ENCODE results near the gene RAB14.

Gene RAB14

DNA sequence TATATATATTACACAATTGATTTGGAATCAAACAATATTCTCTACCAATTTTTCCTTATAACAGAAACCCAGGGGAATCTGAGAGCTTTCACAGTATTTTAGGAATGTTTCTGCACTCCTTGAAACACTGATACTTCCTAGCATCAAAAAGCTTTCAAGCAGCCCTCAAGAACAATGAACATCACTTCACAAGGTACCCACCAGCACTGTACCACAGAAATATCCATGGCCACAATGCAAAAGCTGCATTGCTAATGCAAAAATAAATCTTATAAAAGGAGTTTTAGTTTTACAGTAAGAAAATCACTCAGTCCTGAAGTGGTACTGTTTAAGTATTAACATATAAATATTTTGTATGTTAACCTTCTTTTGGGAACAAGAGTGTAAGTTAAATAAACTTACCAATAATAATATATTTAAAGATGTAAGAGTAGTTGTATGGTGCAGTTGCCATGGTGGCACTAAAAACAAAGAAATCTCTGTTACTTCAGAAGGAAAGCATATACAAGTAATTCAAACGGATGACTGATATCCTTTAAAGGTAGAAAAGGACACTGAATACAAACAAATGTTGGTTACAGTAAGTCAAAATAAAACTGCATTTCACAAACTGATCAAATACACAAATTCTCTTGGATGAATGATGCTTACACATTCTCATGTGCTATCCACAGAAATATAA lies 8.6 kb downstream of the RAB14 start:
- H3K36me3 Mint-ChIP-seq (ENCODE audit: low read depth), result no peaks in the 10 kb centered on the region
- H3K27ac Mint-ChIP-seq, result no peak overlapping the region
- TF ChIP-seq, protein P1, sequence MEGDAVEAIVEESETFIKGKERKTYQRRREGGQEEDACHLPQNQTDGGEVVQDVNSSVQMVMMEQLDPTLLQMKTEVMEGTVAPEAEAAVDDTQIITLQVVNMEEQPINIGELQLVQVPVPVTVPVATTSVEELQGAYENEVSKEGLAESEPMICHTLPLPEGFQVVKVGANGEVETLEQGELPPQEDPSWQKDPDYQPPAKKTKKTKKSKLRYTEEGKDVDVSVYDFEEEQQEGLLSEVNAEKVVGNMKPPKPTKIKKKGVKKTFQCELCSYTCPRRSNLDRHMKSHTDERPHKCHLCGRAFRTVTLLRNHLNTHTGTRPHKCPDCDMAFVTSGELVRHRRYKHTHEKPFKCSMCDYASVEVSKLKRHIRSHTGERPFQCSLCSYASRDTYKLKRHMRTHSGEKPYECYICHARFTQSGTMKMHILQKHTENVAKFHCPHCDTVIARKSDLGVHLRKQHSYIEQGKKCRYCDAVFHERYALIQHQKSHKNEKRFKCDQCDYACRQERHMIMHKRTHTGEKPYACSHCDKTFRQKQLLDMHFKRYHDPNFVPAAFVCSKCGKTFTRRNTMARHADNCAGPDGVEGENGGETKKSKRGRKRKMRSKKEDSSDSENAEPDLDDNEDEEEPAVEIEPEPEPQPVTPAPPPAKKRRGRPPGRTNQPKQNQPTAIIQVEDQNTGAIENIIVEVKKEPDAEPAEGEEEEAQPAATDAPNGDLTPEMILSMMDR (IDR thresholded peaks at IDR 0.05), result no peak
- H3K9me3 Mint-ChIP-seq, result no peaks in the 10 kb centered on the region
- no peaks in the 10 kb centered on the region for H3K27me3 Mint-ChIP-seq (ENCODE audit: low read depth, poor library complexity)
- no peak for DNase-seq
- no peak overlapping the region for H3K4me3 Mint-ChIP-seq
- H3K4me1 Mint-ChIP-seq, result peaks cover 31% of the 10 kb centered on the region

DNA sequence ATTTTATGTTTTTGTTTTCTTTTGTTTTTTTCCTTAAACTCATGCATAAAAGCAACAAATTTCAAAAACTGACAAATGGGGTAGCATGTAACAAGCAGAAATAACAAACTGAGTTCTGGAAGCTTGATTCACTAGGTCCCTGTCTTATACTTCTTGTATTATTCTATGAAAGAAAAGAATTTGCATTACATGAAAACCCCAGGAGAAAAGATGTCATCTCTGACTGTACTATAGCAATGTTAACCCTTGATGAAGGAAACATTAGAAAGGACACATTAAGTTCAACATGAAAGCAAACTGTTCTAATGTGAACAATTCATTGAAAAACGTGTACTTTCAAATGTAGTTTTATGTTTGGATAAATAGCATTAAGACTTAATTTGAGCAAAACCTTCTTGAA lies 9.2 kb downstream of the RAB14 start:
- Mint-ChIP-seq H3K36me3 (ENCODE audit: low read depth) (no peaks in the 10 kb centered on the region), H3K27ac (no peak overlapping the region), H3K4me3 (no peak overlapping the region), H3K27me3 (ENCODE audit: low read depth, poor library complexity) (no peaks in the 10 kb centered on the region), H3K9me3 (no peaks in the 10 kb centered on the region), H3K4me1 (peaks cover 25% of the 10 kb centered on the region)
- DNase-seq, result no peak
- TF ChIP-seq, protein P1 (IDR thresholded peaks at IDR 0.05), result no peak

DNA sequence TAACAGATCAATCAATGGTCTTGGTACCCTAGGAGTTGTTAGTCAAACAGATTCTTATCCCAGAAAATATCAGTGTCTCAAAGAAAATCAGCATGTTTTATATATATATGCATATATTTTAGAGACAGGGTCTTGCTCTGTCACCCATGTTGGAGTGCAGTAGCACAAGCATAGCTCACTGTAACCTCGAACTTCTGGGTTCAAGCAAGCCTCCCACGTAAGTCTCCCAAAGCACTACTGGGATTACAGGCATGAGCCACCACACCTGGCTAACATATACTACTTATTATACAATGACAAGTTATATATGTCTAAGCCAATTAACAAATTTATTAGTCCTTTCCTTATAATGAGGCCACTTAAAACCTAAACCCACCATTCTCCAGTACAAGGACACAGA lies 10.4 kb downstream of the RAB14 start:
- H3K4me3 Mint-ChIP-seq, result no peak overlapping the region
- no peak for DNase-seq
- no peaks in the 10 kb centered on the region for H3K27me3 Mint-ChIP-seq (ENCODE audit: low read depth, poor library complexity)
- peaks cover 5% of the 10 kb centered on the region for H3K36me3 Mint-ChIP-seq (ENCODE audit: low read depth)
- no peak overlapping the region for H3K27ac Mint-ChIP-seq
- TF ChIP-seq, protein P1 (IDR thresholded peaks at IDR 0.05), result no peak
- H3K9me3 Mint-ChIP-seq, result no peaks in the 10 kb centered on the region
- H3K4me1 Mint-ChIP-seq, result peaks cover 23% of the 10 kb centered on the region

DNA sequence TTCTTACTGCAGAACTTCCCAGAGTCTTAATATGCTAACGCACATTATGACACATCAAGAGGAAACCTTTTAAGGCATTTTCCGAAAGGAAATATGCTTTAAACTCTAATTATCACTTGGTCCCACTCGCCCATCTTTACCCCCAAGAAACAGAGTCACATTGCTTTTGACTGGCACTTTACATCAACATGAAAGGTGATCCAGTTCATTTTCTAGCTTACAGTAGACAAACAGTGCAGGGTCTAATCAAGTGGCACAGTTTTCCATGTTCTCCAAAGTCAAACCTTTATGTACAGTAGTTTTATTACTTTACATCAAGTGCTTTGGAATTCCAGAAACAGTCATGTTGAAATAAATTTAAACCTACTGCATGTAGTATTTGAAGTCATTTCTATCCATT lies 12.0 kb downstream of the RAB14 start:
- TF ChIP-seq, protein P1 (IDR thresholded peaks at IDR 0.05), result no peak
- H3K9me3 Mint-ChIP-seq, result no peaks in the 10 kb centered on the region
- no peak for DNase-seq
- peaks cover 14% of the 10 kb centered on the region for H3K4me1 Mint-ChIP-seq
- no peak overlapping the region for H3K27ac Mint-ChIP-seq
- H3K36me3 Mint-ChIP-seq (ENCODE audit: low read depth), result peaks cover 8% of the 10 kb centered on the region
- H3K4me3 Mint-ChIP-seq, result no peak overlapping the region
- no peaks in the 10 kb centered on the region for H3K27me3 Mint-ChIP-seq (ENCODE audit: low read depth, poor library complexity)

DNA sequence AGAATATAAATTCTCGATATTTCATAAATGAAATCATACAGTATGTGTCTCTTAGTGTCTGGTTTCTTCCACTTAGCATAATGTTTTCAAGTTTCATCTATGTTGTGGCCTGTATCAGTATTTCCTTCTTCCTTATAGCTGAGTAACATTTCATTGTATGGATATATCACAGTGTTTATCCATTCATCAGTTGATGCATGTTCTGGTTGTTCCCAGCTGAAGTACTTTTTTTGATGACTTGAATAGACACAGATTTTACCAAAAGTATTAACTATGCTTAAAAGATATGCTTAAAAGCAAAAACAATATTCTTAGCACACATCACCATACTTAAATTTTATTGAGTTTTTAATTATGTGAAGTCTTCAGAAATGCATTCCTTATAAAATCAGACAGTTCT lies 12.7 kb downstream of the RAB14 start:
- Mint-ChIP-seq H3K9me3 (no peaks in the 10 kb centered on the region), H3K36me3 (ENCODE audit: low read depth) (peaks cover 8% of the 10 kb centered on the region), H3K27ac (peak overlapping the region; percentile 59), H3K4me3 (no peak overlapping the region), H3K27me3 (ENCODE audit: low read depth, poor library complexity) (no peaks in the 10 kb centered on the region), H3K4me1 (peaks cover 11% of the 10 kb centered on the region)
- DNase-seq, result no peak
- TF ChIP-seq, protein P1 (IDR thresholded peaks at IDR 0.05), result no peak

DNA sequence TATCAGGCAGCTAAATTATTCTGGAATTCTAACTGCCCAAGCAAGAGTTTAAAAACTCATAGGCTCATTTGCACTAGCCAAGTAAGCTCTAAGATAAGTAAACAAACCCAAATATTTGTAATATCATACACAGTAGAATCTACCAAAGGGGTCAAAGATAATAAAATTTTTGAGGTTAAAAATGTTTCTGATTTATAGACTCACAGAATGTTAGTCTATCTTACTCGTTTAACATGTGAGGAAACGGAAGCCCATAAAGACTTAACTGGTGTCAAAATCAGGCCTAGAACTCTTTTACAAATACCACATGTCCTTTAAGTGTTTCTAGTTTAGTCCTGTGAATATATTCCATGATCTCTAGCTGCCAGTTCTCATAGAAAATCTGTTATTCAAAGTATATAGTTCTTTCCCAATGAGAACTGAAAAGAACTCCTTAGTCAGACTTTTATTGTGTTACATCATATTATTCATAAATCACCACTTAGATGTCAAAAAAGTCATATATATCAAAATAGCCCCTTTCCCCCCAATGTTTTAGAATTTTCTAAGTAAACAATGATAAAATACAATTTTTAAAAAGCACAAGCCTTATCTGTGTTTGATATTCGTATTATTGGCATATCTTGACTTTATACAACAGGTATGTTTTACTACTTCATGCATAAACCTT lies 13.9 kb downstream of the RAB14 start:
- H3K36me3 Mint-ChIP-seq (ENCODE audit: low read depth), result peaks cover 16% of the 10 kb centered on the region
- H3K4me1 Mint-ChIP-seq, result peaks cover 6% of the 10 kb centered on the region
- H3K27ac Mint-ChIP-seq, result no peak overlapping the region

More for the DNA sequence above, 13.9 kb downstream of the RAB14 start:
- Mint-ChIP-seq H3K27me3 (ENCODE audit: low read depth, poor library complexity) (no peaks in the 10 kb centered on the region), H3K4me3 (no peak overlapping the region), H3K9me3 (no peaks in the 10 kb centered on the region)
- TF ChIP-seq, protein P1 (IDR thresholded peaks at IDR 0.05), result no peak
- DNase-seq, result no peak
